Heart right ventricle (tissue), 16 donors: Measurements from ENCODE around the gene BRIP1. TPM values are rescaled to one million over a fixed set of nuclear protein-coding genes. Genes with fewer than 3 reads are reported as not detected.

ENCODE experiments used
- ATAC-seq, 8 donors: fragments of 200-7000 bp; cut with Tn5 transposase; one replicate each; pipeline ENCODE4 v1.9.1; 2020; ENCODE audit warnings: mild to moderate bottlenecking in 8 of 8, moderate library complexity in 8 of 8, moderate number of reproducible peaks in 1 of 8
- DNase-seq, 2 donors: peaks; one replicate each; pipeline ENCODE4 v3.0.0-alpha.2; 2020
- H3K27ac ChIP-seq, 10 donors: fragments of 200-600 bp; sonication (generic) in 2 of 10; one replicate each; pipeline versions ENCODE4 v1.5.0 to v1.8.0; 2020 to 2022; ENCODE audit warnings: mild to moderate bottlenecking in 3 of 10
- H3K27me3 ChIP-seq, 7 donors: fragments of 200-600 bp; one replicate each; pipeline ENCODE4 v1.8.0; 2021 to 2022; ENCODE audit warnings: mild to moderate bottlenecking in 2 of 7
- H3K36me3 ChIP-seq, 9 donors: fragments of 200-600 bp; sonication (generic) in 1 of 9; one replicate each; pipeline versions ENCODE4 v1.5.0 to v1.8.0; 2020 to 2022; ENCODE audit warnings: mild to moderate bottlenecking in 2 of 9
- H3K4me1 ChIP-seq, 9 donors: fragments of 200-600 bp; sonication (generic) in 1 of 9; one replicate each; pipeline versions ENCODE4 v1.5.0 to v1.8.0; 2020 to 2022; ENCODE audit warnings: mild to moderate bottlenecking in 4 of 9
- H3K4me3 ChIP-seq, 10 donors: fragments of 200-600 bp; sonication (generic) in 2 of 10; one replicate each; pipeline versions ENCODE4 v1.5.0 to v1.8.0; 2020 to 2022; ENCODE audit warnings: mild to moderate bottlenecking in 7 of 10, moderate library complexity in 2 of 10
- H3K9me3 ChIP-seq, 11 donors: fragments of 200-600 bp in 10 of 11; sonication (generic) in 2 of 11; one replicate each; pipeline versions ENCODE4 v1.5.0 to v1.8.0; 2013 to 2022; ENCODE audit warnings: mild to moderate bottlenecking in 2 of 11, control low read depth in 1 of 11, moderate library complexity in 1 of 11
- WGBS, 2 donors: extraction: QIAGEN DNeasy Blood & Tissue Kit; methylation state at CpG; one replicate each; pipeline ENCODE4 v1.1.7; 2013; ENCODE audit warnings: inconsistent platforms in 1 of 2; 5-methylcytosine and 5-hydroxymethylcytosine counted together
- intact Hi-C, 10 donors: fragments of 100-400 bp; cut with DNase I; formaldehyde crosslinking; loops; one replicate each; pipeline versions ENCODE4 v1.11.1 to v1.14.2; 2022
- long read RNA-seq, 3 donors: library from polyadenylated mRNA; unstranded; transcript quantifications; one replicate each; pipeline ENCODE4 v2.0.0, GENCODE V29; 2020 to 2021
- polyA plus RNA-seq, 2 donors: library from polyadenylated mRNA; stranded (reverse); fragments of 200-250 nt; gene quantifications; one replicate each; pipeline ENCODE4 v1.2.3, GENCODE V29; 2013
- total RNA-seq, 10 donors: library from RNA; stranded (reverse); fragmentation: NEBNext Ultra II Directional in 3 of 10; extraction: Animal tissue kit (Norgen Biotek cat#: 25700) in 3 of 10; gene quantifications; one replicate each; pipeline versions ENCODE4 v1.2.1 to v1.2.4, GENCODE V29; 2021 to 2023
- TF ChIP-seq, protein P1 (sequence below), 9 donors: fragments of 200-600 bp; sonication (generic) in 2 of 9; IDR thresholded peaks; one replicate each; pipeline versions ENCODE4 v1.5.0 to v1.8.0; 2021 to 2022; ENCODE audit warnings: antibody characterized with exemption in 9 of 9, mild to moderate bottlenecking in 5 of 9, moderate library complexity in 1 of 9
- donor health status: Arrhythmogenic right ventricular cardiomyopathy.
- donor health status: ischemic (EF 13 %, LVEDD 7.1; RV severe dilation, severe dysfunction).
- donor health status: healthy with polysubstance abuse.
- donor health status: DM: no; HTN: yes; CAD: no.
- donor health status: DM: no; HTN: no; CAD: no.
- donor health status: ischemic (EF 25% LVEDD 6.9; RV normal size, moderate dysfunction).
- donor health status: ischemic (EF 25% LVEDD 5.7; RV mildly dilated, moderate dysfunction).
- donor health status: healthy.
- donor health status: DM: yes; HTN: yes; CAD: no.
- donor health status: Ischemic cardiomyopathy.
- donor health status: ischemic (EF 35%, LVEDD 5.7; RV mildly dilated, moderate dysfunction).
- donor health status: nonischemic (EF 11% LVEDD 7.7; RV severe dilation, severe dysfunction).
- donor health status: DM: yes; HTN: yes; CAD: no.
- donor health status: PGD.
- donor health status: ischemic (EF 29% LVEDD 5.4; RV normal size, mild dysfunction).
- donor health status: nonischemic (EF 23%, LVEDD 6.1; RV moderate dilation, normal function).

BRIP1 gene
- total RNA-seq, result 1 to 10 TPM in 1 of 10 donors, under 1 TPM in 8, not detected in 1; 0.09 to 2.1 (median 0.26) TPM
- polyA plus RNA-seq, result under 1 TPM; 0.03 to 0.22 TPM
- long read RNA-seq, donor 1, result 0 reads
- long read RNA-seq, donor 2, result 0 reads
- long read RNA-seq, donor 3, partial matches to known transcripts, result 1 of 1 reads
- long read RNA-seq, donor 3, other reads (novel, unspliced or antisense), result 0 of 1 reads

DNA sequence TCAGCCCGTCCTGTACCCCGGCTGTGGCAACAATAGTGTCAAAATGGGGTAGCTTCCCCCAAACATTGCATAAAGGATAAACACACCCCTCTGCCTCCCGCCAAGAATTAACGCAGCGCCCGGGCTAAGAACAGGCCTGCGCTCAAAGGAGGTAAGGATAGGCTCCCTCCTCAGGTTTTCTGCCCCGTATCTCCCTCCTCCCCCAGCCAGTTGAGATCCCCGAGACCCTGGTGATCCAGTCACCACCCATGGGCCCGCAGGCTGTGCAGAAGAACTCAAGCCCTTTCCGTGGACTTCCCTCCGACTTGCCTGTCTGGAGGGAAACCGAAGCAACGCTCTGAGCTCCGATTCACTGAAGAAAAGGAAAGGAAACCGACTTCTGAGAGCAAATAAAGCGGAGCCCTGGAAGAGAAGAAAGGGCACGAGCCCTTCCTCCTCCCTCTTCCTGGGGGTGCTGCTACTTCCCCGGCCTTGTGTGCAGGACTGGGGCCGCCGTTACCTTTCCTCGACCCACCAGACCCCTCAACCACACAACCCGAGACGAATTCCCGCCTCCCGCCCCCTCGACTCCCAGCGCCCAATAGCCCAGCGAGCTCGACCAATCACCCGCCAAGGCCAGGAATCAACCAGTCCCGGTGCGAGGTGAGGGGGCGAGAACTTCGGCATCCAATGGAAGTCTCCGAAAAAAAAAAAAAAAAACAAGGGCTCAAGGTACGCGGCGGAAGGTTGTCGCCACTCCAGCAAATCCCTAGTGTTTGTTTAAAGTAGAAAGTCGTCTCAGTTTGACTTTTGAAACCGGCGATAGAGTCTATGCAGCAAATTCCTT, at the start of gene BRIP1:
Gene BRIP1 (minus strand): TSS at position 554 of the 826 bp plus-strand sequence. CDS start 1,989 bp downstream, outside the sequence.
- intact Hi-C loops, result loop anchor here in 1 of 10 donors (5.0 kb wide), 1 partner anchor 204 kb away; the partner anchor contains the start of gene MED13
- Histone ChIP-seq H3K36me3 (peaks cover 0 to 22% (median 4%) of the 10 kb centered on the region in 9 donors), H3K27me3 (no peaks in the 10 kb centered on the region), H3K4me3 (peak within 1 kb of the TSS; percentile 26 to 80 (median 66)), H3K9me3 (no peaks in the 10 kb centered on the region), H3K4me1 (peaks cover 0 to 22% (median 9%) of the 10 kb centered on the region in 9 donors), H3K27ac (peak within 1 kb of the TSS in 9 of 10 donors; percentile 47 to 85 (median 67))
- DNase-seq (peak; percentile 87 to 90), ATAC-seq (peak; percentile 99 to 100 (median 100))
- WGBS, 2 donors, result 0 to 1% methylated on average over 43 of the region's 43 CpGs
- TF ChIP-seq, protein P1, sequence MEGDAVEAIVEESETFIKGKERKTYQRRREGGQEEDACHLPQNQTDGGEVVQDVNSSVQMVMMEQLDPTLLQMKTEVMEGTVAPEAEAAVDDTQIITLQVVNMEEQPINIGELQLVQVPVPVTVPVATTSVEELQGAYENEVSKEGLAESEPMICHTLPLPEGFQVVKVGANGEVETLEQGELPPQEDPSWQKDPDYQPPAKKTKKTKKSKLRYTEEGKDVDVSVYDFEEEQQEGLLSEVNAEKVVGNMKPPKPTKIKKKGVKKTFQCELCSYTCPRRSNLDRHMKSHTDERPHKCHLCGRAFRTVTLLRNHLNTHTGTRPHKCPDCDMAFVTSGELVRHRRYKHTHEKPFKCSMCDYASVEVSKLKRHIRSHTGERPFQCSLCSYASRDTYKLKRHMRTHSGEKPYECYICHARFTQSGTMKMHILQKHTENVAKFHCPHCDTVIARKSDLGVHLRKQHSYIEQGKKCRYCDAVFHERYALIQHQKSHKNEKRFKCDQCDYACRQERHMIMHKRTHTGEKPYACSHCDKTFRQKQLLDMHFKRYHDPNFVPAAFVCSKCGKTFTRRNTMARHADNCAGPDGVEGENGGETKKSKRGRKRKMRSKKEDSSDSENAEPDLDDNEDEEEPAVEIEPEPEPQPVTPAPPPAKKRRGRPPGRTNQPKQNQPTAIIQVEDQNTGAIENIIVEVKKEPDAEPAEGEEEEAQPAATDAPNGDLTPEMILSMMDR (IDR thresholded peaks at IDR 0.05), result no peak

DNA sequence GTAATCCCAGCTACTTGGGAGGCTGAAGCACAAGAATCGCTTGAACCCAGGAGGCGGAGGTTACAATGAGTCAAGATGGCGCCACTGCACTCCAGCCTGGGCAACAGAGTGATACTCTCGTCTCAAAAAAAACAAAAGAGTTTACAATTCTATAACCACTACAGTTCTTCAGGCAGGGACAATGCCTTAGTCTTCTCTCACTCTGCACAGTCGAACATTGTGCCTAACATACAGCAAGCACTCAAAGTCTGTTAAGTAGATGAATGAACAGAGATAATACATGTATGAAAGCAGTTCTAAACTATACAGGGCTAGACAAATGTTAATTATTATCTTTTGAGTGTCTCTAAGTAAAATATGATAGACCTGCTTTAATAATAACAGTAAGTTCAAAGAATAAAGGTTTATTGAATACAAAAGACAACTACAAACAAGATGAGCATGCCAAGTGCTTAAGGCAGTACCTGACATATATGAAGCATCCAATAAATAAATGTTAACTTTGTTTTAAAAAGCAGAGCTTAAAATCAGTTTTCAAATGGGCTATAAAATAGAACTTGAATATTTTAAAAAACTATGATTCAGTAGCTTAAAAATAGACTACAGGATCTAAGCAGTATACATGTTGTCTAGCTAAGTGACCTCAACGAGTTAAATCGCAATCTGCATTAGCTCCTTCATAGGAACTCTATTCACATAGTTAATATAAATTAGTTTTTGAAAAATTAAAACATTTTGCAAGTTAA, 45.1 kb upstream of the BRIP1 start:
- TF ChIP-seq, protein P1 (IDR thresholded peaks at IDR 0.05), result no peak
- Histone ChIP-seq H3K27ac (no peak overlapping the region), H3K4me3 (no peak overlapping the region), H3K27me3 (no peaks in the 10 kb centered on the region), H3K36me3 (peaks cover 0 to 98% (median 64%) of the 10 kb centered on the region in 9 donors), H3K9me3 (no peaks in the 10 kb centered on the region), H3K4me1 (no peaks in the 10 kb centered on the region)
- intact Hi-C loops, result no loop called here
- DNase-seq (no peak), ATAC-seq (no peak)
- 89 to 90% methylated on average over 7 of the region's 7 CpGs for WGBS, 2 donors

DNA sequence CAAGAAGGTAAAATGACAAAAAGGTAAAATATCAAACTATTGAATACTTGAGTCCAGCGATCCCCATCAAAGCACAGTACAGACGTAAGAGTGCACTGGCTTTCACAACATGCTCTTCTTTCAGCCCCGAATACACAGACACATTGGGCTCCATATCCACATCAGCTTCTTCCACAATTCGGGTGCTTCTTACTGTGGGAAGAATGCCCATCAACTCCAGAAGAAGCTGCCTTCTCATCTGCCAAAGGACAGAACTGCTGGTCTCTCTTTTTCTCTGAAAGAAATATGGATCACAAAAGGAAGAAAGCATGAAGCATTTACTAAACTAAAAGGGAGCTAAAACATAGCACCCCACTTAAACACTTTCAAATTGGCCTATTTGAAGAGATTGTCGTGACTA, 44.0 kb upstream of the BRIP1 start:
- Histone ChIP-seq H3K27ac (no peak overlapping the region), H3K36me3 (peaks cover 0 to 100% (median 75%) of the 10 kb centered on the region in 9 donors), H3K4me3 (no peak overlapping the region), H3K9me3 (no peaks in the 10 kb centered on the region), H3K27me3 (no peaks in the 10 kb centered on the region), H3K4me1 (no peaks in the 10 kb centered on the region)
- 95 to 96% methylated on average over 5 of the region's 5 CpGs for WGBS, 2 donors
- TF ChIP-seq, protein P1 (IDR thresholded peaks at IDR 0.05), result no peak
- intact Hi-C loops, result no loop called here
- no peak for ATAC-seq
- no peak for DNase-seq

DNA sequence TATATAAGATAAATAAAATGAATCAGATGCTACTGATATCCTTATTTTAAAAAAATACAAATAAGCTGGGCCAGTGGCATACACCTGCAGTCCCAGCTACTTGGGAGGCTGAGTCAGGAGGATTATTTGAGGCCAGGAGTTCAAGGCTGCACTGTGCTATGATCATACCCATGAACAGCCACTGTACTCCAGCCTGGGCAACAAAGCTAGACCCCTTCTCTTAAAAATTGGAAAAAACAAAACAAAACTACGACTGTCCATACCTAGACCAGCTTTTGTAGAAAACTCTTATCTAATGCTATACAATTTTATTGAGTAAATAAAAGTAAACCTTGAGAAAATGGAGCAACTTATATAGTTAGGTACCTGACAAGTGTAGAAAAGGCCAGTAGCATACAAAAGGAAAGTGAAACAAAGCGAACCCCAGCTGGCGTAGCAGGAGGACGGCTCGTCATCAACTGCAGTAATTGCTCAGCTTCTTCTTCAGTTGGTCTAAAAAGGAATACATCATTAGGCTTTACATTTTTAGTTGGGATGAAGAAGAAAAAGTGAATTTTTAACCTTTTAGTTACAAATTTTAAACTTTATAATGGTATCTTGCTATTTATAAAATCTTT, 40.9 kb upstream of the BRIP1 start:
- Histone ChIP-seq H3K4me3 (no peak overlapping the region), H3K4me1 (no peaks in the 10 kb centered on the region), H3K27me3 (no peaks in the 10 kb centered on the region), H3K36me3 (peaks cover 0 to 100% (median 73%) of the 10 kb centered on the region in 9 donors), H3K9me3 (no peaks in the 10 kb centered on the region), H3K27ac (peak overlapping the region in 1 of 10 donors; percentile 4)
- TF ChIP-seq, protein P1 (IDR thresholded peaks at IDR 0.05), result no peak
- DNase-seq (no peak), ATAC-seq (no peak)
- whole genome bisulfite sequencing, 2 donors, result 89 to 91% methylated on average over 5 of the region's 5 CpGs
- intact Hi-C loops, result no loop called here
